Gastrocnemius medialis (tissue), 4 donors: ENCODE measurements around the gene CHCT1.

ENCODE experiments used
- CTCF ChIP-seq, 5 experiments: fragments of 450-650 bp in 3 of 5; fragments of 200-600 bp in 2 of 5; sonication (generic) in 2 of 5; IDR thresholded peaks in 4 of 5; conservative IDR thresholded peaks in 1 of 5; 1 replicate in 4 of 5; 2 replicates in 1 of 5; pipeline ENCODE4 v1.5.1; 2016 to 2019; ENCODE audit warnings: antibody characterized with exemption in 5 of 5, mild to moderate bottlenecking in 3 of 5, moderate library complexity in 3 of 5
- POLR2A ChIP-seq, 2 donors: fragments of 450-650 bp; IDR thresholded peaks; one replicate each; pipeline ENCODE4 v1.6.1; 2017; ENCODE audit warnings: antibody characterized with exemption in 2 of 2, mild to moderate bottlenecking in 2 of 2, moderate library complexity in 2 of 2

DNA sequence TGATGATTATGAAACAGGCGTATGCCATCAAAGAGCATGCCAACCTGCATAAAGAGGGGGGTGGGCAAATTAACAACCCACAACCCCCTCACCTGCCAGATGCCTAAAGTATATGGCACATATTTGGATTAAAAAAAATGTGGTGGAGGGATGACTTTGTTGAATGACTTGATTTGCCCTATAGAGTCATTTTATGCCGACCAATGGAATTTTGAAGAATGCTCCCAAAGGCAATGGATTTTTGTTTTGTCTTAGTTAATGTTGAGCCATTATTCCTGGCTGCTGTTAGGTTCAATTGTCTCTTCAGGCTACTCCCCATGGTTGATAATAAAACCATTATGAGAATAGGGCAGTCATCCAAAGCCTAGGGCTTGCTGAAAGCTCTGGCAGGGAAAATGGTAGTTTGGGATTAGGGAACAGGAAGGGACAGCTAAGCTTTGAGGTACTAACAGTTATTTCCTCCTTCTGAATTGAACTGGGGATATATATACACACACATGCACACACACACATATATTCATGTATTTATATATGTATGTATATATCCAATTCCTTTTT, 5.8 kb upstream of the CHCT1 start:
- no peak for TF ChIP-seq CTCF (IDR thresholded peaks at IDR 0.05 in 4 of 5, conservative IDR thresholded peaks at IDR 0.05 in 1 of 5)
- no peak for TF ChIP-seq POLR2A (IDR thresholded peaks at IDR 0.05)
